Measurements from ENCODE around the gene PPP4R1.

DNA sequence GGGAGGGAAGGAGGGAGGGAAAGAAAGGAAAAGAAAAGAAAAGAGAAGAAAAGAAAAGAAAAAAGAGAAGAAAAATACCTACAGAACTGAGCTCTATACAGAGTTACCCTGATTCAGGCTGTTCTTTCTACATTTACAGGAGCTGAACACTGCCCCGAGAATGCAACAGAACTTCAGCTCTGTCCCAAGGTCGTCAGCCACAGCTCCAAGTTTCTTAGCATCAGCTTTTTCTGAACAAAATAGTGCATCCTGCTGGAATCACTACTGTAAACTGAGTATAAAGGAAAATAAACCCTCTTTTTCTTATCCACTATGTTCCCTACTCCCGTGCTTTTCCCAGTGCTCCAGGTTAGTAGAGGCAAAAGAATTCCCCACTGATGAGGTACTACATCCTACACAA, 4.7 kb upstream of the PPP4R1 start:
- TF ChIP-seq POLR2AphosphoS5 (IDR thresholded peaks at IDR 0.05) = no peak
- TF ChIP-seq, protein P1, sequence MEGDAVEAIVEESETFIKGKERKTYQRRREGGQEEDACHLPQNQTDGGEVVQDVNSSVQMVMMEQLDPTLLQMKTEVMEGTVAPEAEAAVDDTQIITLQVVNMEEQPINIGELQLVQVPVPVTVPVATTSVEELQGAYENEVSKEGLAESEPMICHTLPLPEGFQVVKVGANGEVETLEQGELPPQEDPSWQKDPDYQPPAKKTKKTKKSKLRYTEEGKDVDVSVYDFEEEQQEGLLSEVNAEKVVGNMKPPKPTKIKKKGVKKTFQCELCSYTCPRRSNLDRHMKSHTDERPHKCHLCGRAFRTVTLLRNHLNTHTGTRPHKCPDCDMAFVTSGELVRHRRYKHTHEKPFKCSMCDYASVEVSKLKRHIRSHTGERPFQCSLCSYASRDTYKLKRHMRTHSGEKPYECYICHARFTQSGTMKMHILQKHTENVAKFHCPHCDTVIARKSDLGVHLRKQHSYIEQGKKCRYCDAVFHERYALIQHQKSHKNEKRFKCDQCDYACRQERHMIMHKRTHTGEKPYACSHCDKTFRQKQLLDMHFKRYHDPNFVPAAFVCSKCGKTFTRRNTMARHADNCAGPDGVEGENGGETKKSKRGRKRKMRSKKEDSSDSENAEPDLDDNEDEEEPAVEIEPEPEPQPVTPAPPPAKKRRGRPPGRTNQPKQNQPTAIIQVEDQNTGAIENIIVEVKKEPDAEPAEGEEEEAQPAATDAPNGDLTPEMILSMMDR (IDR thresholded peaks at IDR 0.05) = no peak
- TF ChIP-seq EP300 (IDR thresholded peaks at IDR 0.05) = no peak
